NT2/D1 (cell line): ENCODE measurements around the gene CCL22.

Experiments
- DNase-seq: peaks from one replicate; pipeline ENCODE4 v3.0.0-alpha.2; 2011; ENCODE audit warnings: low read depth, low spot score
- H3K27me3 ChIP-seq: 2 replicates; pipeline ENCODE4 v1.6.0; 2011; ENCODE audit warnings: mild to moderate bottlenecking; ENCODE audit not compliant: insufficient read length, insufficient read depth
- H3K36me3 ChIP-seq: 2 replicates; pipeline ENCODE4 v1.6.1; 2011; ENCODE audit warnings: mild to moderate bottlenecking, low read length, mixed read lengths; ENCODE audit not compliant: insufficient read depth, insufficient read length
- H3K4me1 ChIP-seq: 2 replicates; pipeline ENCODE4 v1.5.1; 2011; ENCODE audit not compliant: insufficient read depth, insufficient read length
- H3K4me3 ChIP-seq: 2 replicates; pipeline ENCODE4 v1.5.1; 2011; ENCODE audit warnings: low read depth; ENCODE audit not compliant: insufficient read length
- H3K9ac ChIP-seq: 2 replicates; pipeline ENCODE4 v1.6.0; 2011; ENCODE audit warnings: low read depth; ENCODE audit not compliant: insufficient read length
- H3K9me3 ChIP-seq: 2 replicates; pipeline ENCODE4 v1.5.1; 2011; ENCODE audit warnings: mild to moderate bottlenecking, low read length; ENCODE audit not compliant: insufficient read depth
- SUZ12 ChIP-seq: IDR thresholded peaks from 2 replicates; pipeline ENCODE4 v1.6.1; 2011; ENCODE audit not compliant: insufficient read length, insufficient read depth; ENCODE audit errors: extremely low read depth
- YY1 ChIP-seq: IDR thresholded peaks from 2 replicates; pipeline ENCODE4 v1.6.1; 2011; ENCODE audit not compliant: insufficient read length, insufficient read depth
- ZNF274 ChIP-seq: IDR thresholded peaks from 2 replicates; pipeline ENCODE4 v1.6.1; 2011; ENCODE audit warnings: mild to moderate bottlenecking, low read depth, low read length

Gene CCL22

GRCh38 chr16:57386381-57386951 lies 27.9 kb downstream of the CCL22 start:
- Histone ChIP-seq H3K9ac (no peak overlapping the region), H3K36me3 (peaks cover 18% of the 10 kb centered on the region), H3K4me3 (no peak overlapping the region), H3K9me3 (no peaks in the 10 kb centered on the region), H3K4me1 (peaks cover 17% of the 10 kb centered on the region), H3K27me3 (no peaks in the 10 kb centered on the region)
- TF ChIP-seq SUZ12 = no peak
- no peak for TF ChIP-seq ZNF274
- TF ChIP-seq YY1 = no peak
- no peak for DNase-seq

- TF ChIP-seq YY1 (no peak), SUZ12 (no peak), ZNF274 (no peak)
- Histone ChIP-seq H3K9me3 (no peaks in the 10 kb centered on the region), H3K36me3 (peaks cover 8% of the 10 kb centered on the region), H3K27me3 (no peaks in the 10 kb centered on the region), H3K4me1 (peaks cover 17% of the 10 kb centered on the region), H3K9ac (no peak overlapping the region), H3K4me3 (no peak overlapping the region)
- DNase-seq = no peak
These were observed 29.2 kb downstream of the CCL22 start for GRCh38 chr16:57387598-57388354.

- no peaks in the 10 kb centered on the region for H3K27me3 ChIP-seq
- TF ChIP-seq SUZ12 = no peak
- TF ChIP-seq ZNF274 = no peak
- no peak for TF ChIP-seq YY1
- H3K4me1 ChIP-seq = peaks cover 14% of the 10 kb centered on the region
- no peak overlapping the region for H3K9ac ChIP-seq
- H3K9me3 ChIP-seq = no peaks in the 10 kb centered on the region
- DNase-seq = no peak
- H3K4me3 ChIP-seq = no peak overlapping the region
- peaks cover under 1% of the 10 kb centered on the region for H3K36me3 ChIP-seq
These were observed 29.9 kb downstream of the CCL22 start for GRCh38 chr16:57388359-57389086.

GRCh38 chr16:57389087-57389468 lies 30.5 kb downstream of the CCL22 start:
- Histone ChIP-seq H3K9ac (no peak overlapping the region), H3K27me3 (no peaks in the 10 kb centered on the region), H3K4me3 (no peak overlapping the region), H3K4me1 (peaks cover 10% of the 10 kb centered on the region), H3K36me3 (no peaks in the 10 kb centered on the region), H3K9me3 (no peaks in the 10 kb centered on the region)
- no peak for DNase-seq
- TF ChIP-seq YY1 (no peak), ZNF274 (no peak), SUZ12 (no peak)

- Histone ChIP-seq H3K9ac (no peak overlapping the region), H3K36me3 (no peaks in the 10 kb centered on the region), H3K4me1 (peaks cover 4% of the 10 kb centered on the region), H3K9me3 (peaks cover 8% of the 10 kb centered on the region; the same call in 1 of the 2 replicates), H3K27me3 (no peaks in the 10 kb centered on the region), H3K4me3 (no peak overlapping the region)
- DNase-seq = no peak
- TF ChIP-seq ZNF274 = no peak
- no peak for TF ChIP-seq YY1
These were observed 32.2 kb downstream of the CCL22 start for GRCh38 chr16:57390636-57391295.

- Histone ChIP-seq H3K36me3 (no peaks in the 10 kb centered on the region), H3K4me3 (no peak overlapping the region), H3K9ac (no peak overlapping the region), H3K9me3 (peaks cover 8% of the 10 kb centered on the region; the same call in 1 of the 2 replicates), H3K27me3 (no peaks in the 10 kb centered on the region), H3K4me1 (peaks cover under 1% of the 10 kb centered on the region)
- TF ChIP-seq SUZ12 = no peak
- no peak for TF ChIP-seq ZNF274
- no peak for TF ChIP-seq YY1
- DNase-seq = no peak
These were observed 32.7 kb downstream of the CCL22 start for GRCh38 chr16:57391300-57391699.

GRCh38 chr16:57391708-57392107 lies 33.1 kb downstream of the CCL22 start:
- TF ChIP-seq YY1 = no peak
- no peak for TF ChIP-seq ZNF274
- no peak for TF ChIP-seq SUZ12
- no peak overlapping the region for H3K9ac ChIP-seq
- H3K27me3 ChIP-seq = no peaks in the 10 kb centered on the region
- DNase-seq = no peak
- peaks cover 8% of the 10 kb centered on the region; the same call in 1 of the 2 replicates for H3K9me3 ChIP-seq
- no peaks in the 10 kb centered on the region for H3K36me3 ChIP-seq
- H3K4me1 ChIP-seq = no peaks in the 10 kb centered on the region
- H3K4me3 ChIP-seq = no peak overlapping the region
